Stomach (tissue), 9 donors: Measurements from ENCODE around the gene L3MBTL4. TPM values are rescaled to one million over a fixed set of nuclear protein-coding genes. Genes with fewer than 3 reads are reported as not detected.
A peak's percentile ranks its signal among the peaks of the same experiment; 100 is the strongest.

Experiments
- DNase-seq, 2 donors: peaks; one replicate each; pipeline versions ENCODE4 v3.0.0 to v3.0.0-alpha.2; 2013 to 2019
- H3K27ac ChIP-seq, 5 donors: fragments of 200-600 bp in 4 of 5; sonication (generic) in 4 of 5; one replicate each; pipeline ENCODE4 v1.5.1; 2013 to 2019; ENCODE audit warnings: mild to moderate bottlenecking in 1 of 5, moderate library complexity in 1 of 5
- H3K27me3 ChIP-seq, 3 donors: fragments of 200-600 bp; sonication (generic); one replicate each; pipeline ENCODE4 v1.5.1; 2017 to 2019; ENCODE audit warnings: mixed run types in 1 of 3
- H3K36me3 ChIP-seq, 4 donors: fragments of 200-600 bp; sonication (generic); 1 replicate in 3 of 4; 2 replicates in 1 of 4; pipeline ENCODE4 v1.5.1; 2016 to 2019
- H3K4me1 ChIP-seq, 4 donors: fragments of 200-600 bp; sonication (generic); one replicate each; pipeline ENCODE4 v1.5.1; 2016 to 2019
- H3K4me3 ChIP-seq, 4 donors: fragments of 200-600 bp; sonication (generic) in 3 of 4; one replicate each; pipeline ENCODE4 v1.5.1; 2016 to 2019; ENCODE audit warnings: mild to moderate bottlenecking in 1 of 4
- H3K9me3 ChIP-seq, 4 donors: fragments of 200-600 bp; sonication (generic); one replicate each; pipeline ENCODE4 v1.5.1; 2016 to 2019
- EP300 ChIP-seq: sonication (generic); formaldehyde crosslinking; IDR thresholded peaks from one replicate; pipeline ENCODE4 v1.6.1; 2017; ENCODE audit warnings: antibody characterized with exemption
- POLR2A ChIP-seq, 4 donors: fragments of 450-650 bp; IDR thresholded peaks; one replicate each; pipeline ENCODE4 v1.6.1; 2016; ENCODE audit warnings: antibody characterized with exemption in 4 of 4, control low read depth in 2 of 4, mild to moderate bottlenecking in 1 of 4, moderate library complexity in 1 of 4
- POLR2AphosphoS5 ChIP-seq, 3 donors: sonication (generic); formaldehyde crosslinking; IDR thresholded peaks; one replicate each; pipeline ENCODE4 v1.6.1; 2016; ENCODE audit warnings: antibody characterized with exemption in 3 of 3
- WGBS, 5 donors: extraction: QIAGEN DNeasy Blood & Tissue Kit in 3 of 5; methylation state at CpG; one replicate each; pipeline versions ENCODE4 v1.1.5 to v1.1.7; 2013 to 2018; 5-methylcytosine and 5-hydroxymethylcytosine counted together
- intact Hi-C: fragments of 100-400 bp; cut with DNase I; formaldehyde crosslinking; loops from one replicate; pipeline ENCODE4 v1.15.1; 2023; ENCODE audit warnings: low total_unique reads
- polyA plus RNA-seq, 3 donors: library from polyadenylated mRNA; stranded (reverse); fragments of 200-250 nt; gene quantifications; one replicate each; pipeline ENCODE4 v1.2.3, GENCODE V29; 2013
- total RNA-seq, 5 donors: library from RNA; depleted of rRNA; stranded (reverse); fragments of >200 nt; gene quantifications; one replicate each; pipeline versions ENCODE4 v1.1.0 to v1.2.3, GENCODE V29; 2014 to 2016
- TF ChIP-seq, protein P1 (sequence below), 7 experiments: fragments of 450-650 bp in 4 of 7; fragments of 200-600 bp in 3 of 7; sonication (generic) in 3 of 7; IDR thresholded peaks; one replicate each; pipeline ENCODE4 v1.5.1; 2016 to 2019; ENCODE audit warnings: antibody characterized with exemption in 7 of 7, control low read depth in 2 of 7, mild to moderate bottlenecking in 1 of 7
- donor health status: healthy with polysubstance abuse.
- donor health status: Bipolar disorder and iron deficiency.
- donor health status: healthy.

Gene L3MBTL4
- total and polyA plus RNA-seq, 8 donors = 1.9 to 23.3 (median 7.6) TPM

DNA sequence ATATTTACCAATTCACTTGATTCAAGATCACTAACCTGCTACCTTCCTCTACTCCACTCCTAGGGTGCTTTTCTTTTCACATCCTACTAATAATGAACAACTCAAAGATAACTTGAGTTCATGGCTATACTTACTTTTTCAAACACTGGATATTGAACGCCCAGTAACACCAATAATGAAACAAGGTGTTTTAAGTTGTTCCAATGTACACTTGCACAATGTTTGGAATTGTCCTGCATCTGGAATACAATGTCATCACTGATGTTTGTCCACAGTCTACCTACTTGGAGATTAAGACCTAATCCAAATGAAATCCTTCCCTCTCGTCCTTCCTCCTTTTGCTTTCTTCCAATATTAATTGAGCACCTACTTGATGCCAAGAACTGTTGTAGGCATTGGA lies 301.1 kb downstream of the L3MBTL4 start:
- 85 to 93% (median 87%) methylated on average over 2 of the region's 2 CpGs for WGBS, 5 donors
- TF ChIP-seq, protein P1, sequence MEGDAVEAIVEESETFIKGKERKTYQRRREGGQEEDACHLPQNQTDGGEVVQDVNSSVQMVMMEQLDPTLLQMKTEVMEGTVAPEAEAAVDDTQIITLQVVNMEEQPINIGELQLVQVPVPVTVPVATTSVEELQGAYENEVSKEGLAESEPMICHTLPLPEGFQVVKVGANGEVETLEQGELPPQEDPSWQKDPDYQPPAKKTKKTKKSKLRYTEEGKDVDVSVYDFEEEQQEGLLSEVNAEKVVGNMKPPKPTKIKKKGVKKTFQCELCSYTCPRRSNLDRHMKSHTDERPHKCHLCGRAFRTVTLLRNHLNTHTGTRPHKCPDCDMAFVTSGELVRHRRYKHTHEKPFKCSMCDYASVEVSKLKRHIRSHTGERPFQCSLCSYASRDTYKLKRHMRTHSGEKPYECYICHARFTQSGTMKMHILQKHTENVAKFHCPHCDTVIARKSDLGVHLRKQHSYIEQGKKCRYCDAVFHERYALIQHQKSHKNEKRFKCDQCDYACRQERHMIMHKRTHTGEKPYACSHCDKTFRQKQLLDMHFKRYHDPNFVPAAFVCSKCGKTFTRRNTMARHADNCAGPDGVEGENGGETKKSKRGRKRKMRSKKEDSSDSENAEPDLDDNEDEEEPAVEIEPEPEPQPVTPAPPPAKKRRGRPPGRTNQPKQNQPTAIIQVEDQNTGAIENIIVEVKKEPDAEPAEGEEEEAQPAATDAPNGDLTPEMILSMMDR (IDR thresholded peaks at IDR 0.05) = no peak
- TF ChIP-seq POLR2A (IDR thresholded peaks at IDR 0.05) = no peak
- no peak for TF ChIP-seq EP300
- no peak for TF ChIP-seq POLR2AphosphoS5 (IDR thresholded peaks at IDR 0.05)
- Histone ChIP-seq H3K27ac (no peak overlapping the region), H3K27me3 (no peaks in the 10 kb centered on the region), H3K4me1 (no peaks in the 10 kb centered on the region), H3K4me3 (no peak overlapping the region), H3K9me3 (no peaks in the 10 kb centered on the region), H3K36me3 (peaks cover 0 to 3% (median 0%) of the 10 kb centered on the region in 4 donors)
- DNase-seq = no peak
- intact Hi-C loops = no loop called here

DNA sequence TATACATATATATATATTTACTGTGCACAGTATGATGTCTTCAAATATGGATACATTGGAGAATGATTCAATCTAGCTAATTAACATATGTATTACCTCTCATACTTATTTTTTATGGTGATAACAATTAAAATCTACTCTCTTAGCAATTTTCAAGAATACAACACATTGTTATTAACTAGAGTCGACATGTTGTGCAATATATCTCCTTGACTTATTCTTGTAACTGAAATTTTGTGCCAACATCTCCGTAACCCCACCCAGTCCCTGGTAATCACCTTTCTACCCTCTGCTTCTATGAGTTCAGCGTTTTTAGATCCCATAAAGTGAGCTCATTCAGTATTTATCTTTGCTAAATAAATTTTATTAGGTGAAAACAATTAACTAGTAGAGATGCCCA lies 303.0 kb downstream of the L3MBTL4 start:
- no peak for DNase-seq
- Histone ChIP-seq H3K4me3 (no peak overlapping the region), H3K27ac (no peak overlapping the region), H3K36me3 (peaks cover 0 to 3% (median 0%) of the 10 kb centered on the region in 4 donors), H3K4me1 (no peaks in the 10 kb centered on the region), H3K9me3 (no peaks in the 10 kb centered on the region), H3K27me3 (no peaks in the 10 kb centered on the region)
- intact Hi-C loops = no loop called here
- TF ChIP-seq POLR2A (IDR thresholded peaks at IDR 0.05) = no peak
- TF ChIP-seq POLR2AphosphoS5 (IDR thresholded peaks at IDR 0.05) = no peak
- TF ChIP-seq EP300 = no peak
- TF ChIP-seq, protein P1 (IDR thresholded peaks at IDR 0.05) = no peak
- WGBS, 5 donors = 77 to 83% (median 79%) methylated on average over 3 of the region's 3 CpGs

DNA sequence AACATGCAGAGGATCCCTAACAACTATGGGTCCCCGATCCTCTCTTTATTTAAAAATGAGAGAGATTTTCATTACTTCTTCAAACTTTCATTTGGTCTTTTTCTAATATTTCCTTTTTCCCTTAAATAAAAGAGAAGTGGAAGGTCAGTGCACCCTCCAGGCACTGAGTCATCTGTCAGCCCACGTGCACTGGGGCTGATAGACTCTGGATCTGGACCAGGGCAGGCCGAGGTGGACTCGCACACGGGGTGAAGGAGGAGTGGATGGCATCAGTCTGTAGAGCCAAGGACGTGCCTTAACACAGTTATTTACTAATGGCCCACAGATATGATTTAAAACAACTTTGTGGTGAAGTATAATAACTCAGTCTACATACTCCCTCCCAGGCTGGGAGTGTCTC lies 305.0 kb downstream of the L3MBTL4 start:
- intact Hi-C loops = no loop called here

DNA sequence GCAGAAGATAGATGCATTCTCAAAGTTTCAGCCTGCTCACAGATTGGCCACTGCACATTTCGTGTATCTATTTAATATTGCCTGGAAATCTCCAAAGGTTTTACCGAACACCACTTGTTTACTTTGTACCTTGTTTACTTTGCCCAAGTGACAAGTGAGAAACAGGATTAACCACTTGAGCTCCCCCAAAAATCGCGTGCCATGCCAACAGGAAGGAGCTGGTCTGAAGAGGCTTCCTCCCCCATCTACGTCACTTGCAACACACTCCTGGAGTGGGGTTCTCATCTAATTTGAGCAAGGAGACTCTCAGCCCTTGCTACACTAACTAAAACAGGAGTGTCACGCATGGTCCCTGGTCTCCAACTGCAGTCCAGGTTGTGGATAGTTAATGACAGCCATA lies 306.9 kb downstream of the L3MBTL4 start:
- intact Hi-C loops = no loop called here
- Histone ChIP-seq H3K27ac (no peak overlapping the region), H3K4me3 (no peak overlapping the region), H3K36me3 (no peaks in the 10 kb centered on the region), H3K9me3 (no peaks in the 10 kb centered on the region), H3K27me3 (no peaks in the 10 kb centered on the region), H3K4me1 (peaks cover 0 to 8% (median 3%) of the 10 kb centered on the region in 4 donors)
- TF ChIP-seq, protein P1 (IDR thresholded peaks at IDR 0.05) = no peak
- no peak for TF ChIP-seq POLR2A (IDR thresholded peaks at IDR 0.05)
- TF ChIP-seq EP300 = no peak
- TF ChIP-seq POLR2AphosphoS5 (IDR thresholded peaks at IDR 0.05) = no peak
- WGBS, 5 donors = 38 to 54% (median 40%) methylated on average over 6 of the region's 6 CpGs
- DNase-seq = no peak

More for the DNA sequence above, 305.0 kb downstream of the L3MBTL4 start:
- H3K9me3 ChIP-seq = no peaks in the 10 kb centered on the region
- no peaks in the 10 kb centered on the region for H3K27me3 ChIP-seq
- H3K4me3 ChIP-seq = no peak overlapping the region
- DNase-seq = no peak
- H3K4me1 ChIP-seq = peaks cover 0 to 8% (median 0%) of the 10 kb centered on the region in 4 donors
- TF ChIP-seq POLR2AphosphoS5 (IDR thresholded peaks at IDR 0.05) = no peak
- WGBS, 5 donors = 77 to 87% (median 81%) methylated on average over 6 of the region's 6 CpGs
- H3K27ac ChIP-seq = no peak overlapping the region
- H3K36me3 ChIP-seq = no peaks in the 10 kb centered on the region

DNA sequence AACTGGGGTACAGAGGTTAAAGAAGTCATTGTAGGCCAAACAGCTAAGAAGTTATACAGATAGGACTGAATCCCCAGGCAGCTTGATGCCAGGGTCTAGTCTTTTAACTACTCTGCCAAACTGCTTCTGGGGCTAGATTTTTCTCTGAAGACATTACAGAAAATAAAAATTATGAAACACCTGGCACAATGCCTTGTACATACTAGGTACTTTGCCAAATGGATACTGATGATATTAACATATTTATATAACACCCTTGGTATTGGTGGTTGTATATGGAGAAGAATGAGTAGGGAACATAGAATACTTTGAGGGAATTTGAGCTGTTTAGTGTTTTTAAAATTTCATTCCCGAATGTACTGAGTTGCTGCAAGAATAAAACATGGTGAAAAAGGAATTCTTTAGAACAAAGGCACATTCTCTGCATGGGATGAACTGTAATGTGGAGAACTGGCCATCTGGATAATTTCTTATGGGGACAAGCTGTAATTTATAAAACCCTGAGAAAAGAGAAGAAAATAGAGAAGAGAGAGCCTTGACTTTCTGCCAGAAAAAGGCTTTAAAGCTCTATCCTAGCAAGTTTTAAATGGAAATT lies 308.5 kb downstream of the L3MBTL4 start:
- peak in 1 of 2 donors; percentile 36 for DNase-seq
- H3K9me3 ChIP-seq = no peaks in the 10 kb centered on the region
- H3K4me3 ChIP-seq = no peak overlapping the region
- TF ChIP-seq POLR2A (IDR thresholded peaks at IDR 0.05) (no peak), EP300 (no peak), POLR2AphosphoS5 (IDR thresholded peaks at IDR 0.05) (no peak)
- TF ChIP-seq, protein P1 (IDR thresholded peaks at IDR 0.05) = no peak
- H3K27ac ChIP-seq = no peak overlapping the region
- H3K27me3 ChIP-seq = no peaks in the 10 kb centered on the region
- peaks cover 0 to 8% (median 3%) of the 10 kb centered on the region in 4 donors for H3K4me1 ChIP-seq
- intact Hi-C loops = no loop called here
- no peaks in the 10 kb centered on the region for H3K36me3 ChIP-seq
- WGBS, 5 donors = 45 to 85% (median 66%) methylated on average over 1 of the region's 1 CpG
